HG02571 (cell line): ENCODE measurements around the gene ATP11B.
"Not testable (repeated sequence)": the region's sequence is repeated elsewhere in the genome, so short reads cannot be mapped to it uniquely, and the experiment has no call there.

Experiments used
- ATAC-seq: cut with Tn5 transposase; IDR thresholded peaks from one replicate; pipeline ENCODE4 v1.9.1; 2021; ENCODE audit warnings: mild to moderate bottlenecking, moderate library complexity; ENCODE audit not compliant: unreplicated experiment

ATP11B gene

GRCh38 chr3:182794455-182795388, 1.4 kb downstream of the ATP11B start:
- ATAC-seq: no peak

GRCh38 chr3:182795389-182795782, 2.1 kb downstream of the ATP11B start:
- no peak for ATAC-seq

DNA sequence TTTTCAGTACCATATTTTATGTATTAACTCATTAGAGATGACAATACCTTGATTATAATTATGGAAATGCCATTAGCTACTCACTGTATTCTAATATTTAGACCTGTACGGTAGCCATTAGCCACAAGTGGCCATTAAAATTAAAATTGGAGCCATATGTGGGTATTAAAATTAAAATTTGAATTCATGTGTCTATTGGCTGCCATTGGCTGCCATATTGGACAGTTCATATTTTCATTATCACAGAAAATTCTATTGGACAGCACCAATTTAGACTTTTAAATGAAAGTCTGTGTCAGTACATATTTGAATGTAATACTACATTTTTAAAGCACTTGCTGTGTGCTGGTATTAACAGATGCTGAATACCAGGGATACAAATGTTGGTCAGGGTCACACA, 3.0 kb downstream of the ATP11B start:
- ATAC-seq: no peak

DNA sequence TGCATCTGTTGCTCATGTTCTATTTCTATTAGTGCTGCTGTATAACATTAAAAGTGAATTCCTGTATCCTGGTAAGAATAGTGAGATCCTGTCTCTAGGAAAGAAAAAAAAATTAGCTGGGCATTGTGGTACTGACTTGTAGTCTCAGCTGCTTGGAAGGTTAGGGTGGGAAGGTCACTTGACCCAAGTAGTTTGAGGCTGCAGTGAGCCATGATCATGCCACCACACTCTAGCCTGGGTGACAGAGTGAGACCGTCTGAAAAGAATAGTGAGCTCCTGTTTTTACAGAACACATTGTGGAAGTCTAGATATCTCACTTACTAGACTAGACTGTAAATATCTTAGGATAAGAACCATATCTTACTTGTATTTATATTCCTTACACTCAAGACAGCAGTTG, 4.6 kb downstream of the ATP11B start:
- no peak for ATAC-seq

DNA sequence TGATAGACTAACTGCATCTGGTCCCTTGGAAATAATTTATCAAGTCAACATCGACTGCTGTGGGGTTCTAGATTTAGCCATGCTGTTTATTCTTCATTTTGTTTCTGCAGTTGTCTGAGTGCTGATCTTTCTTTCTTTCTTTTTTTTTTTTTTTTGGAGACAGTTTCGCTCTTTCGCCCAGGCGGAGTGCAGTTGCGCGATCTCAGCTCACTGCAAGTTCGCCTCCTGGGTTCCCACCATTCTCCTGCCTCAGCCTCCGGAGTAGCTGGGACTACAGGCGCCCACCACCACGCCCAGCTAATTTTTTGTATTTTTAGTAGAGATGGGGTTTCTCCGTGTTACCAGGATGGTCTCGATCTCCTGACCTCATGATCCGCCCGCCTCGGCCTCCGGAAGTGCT, 5.8 kb downstream of the ATP11B start:
- not testable (repeated sequence) for ATAC-seq

DNA sequence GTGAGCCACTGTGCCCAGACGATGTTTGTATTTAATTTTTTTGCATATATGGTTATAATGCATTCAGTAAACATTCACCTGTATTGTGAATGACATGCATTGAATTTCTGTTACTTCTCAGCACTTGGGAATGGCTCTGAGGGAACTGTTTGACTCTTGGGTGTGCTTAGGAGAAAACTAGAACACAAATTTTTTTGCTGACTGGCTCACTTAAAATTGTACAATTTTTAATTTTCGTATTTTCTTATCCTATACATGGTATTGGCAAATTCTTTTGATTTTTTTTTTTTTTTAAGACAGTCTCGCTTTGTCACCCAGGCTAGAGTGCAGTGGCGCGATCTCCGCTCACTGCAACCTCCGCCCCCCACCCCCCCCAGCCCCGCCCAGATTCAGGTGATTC, 7.2 kb downstream of the ATP11B start:
- no peak for ATAC-seq

DNA sequence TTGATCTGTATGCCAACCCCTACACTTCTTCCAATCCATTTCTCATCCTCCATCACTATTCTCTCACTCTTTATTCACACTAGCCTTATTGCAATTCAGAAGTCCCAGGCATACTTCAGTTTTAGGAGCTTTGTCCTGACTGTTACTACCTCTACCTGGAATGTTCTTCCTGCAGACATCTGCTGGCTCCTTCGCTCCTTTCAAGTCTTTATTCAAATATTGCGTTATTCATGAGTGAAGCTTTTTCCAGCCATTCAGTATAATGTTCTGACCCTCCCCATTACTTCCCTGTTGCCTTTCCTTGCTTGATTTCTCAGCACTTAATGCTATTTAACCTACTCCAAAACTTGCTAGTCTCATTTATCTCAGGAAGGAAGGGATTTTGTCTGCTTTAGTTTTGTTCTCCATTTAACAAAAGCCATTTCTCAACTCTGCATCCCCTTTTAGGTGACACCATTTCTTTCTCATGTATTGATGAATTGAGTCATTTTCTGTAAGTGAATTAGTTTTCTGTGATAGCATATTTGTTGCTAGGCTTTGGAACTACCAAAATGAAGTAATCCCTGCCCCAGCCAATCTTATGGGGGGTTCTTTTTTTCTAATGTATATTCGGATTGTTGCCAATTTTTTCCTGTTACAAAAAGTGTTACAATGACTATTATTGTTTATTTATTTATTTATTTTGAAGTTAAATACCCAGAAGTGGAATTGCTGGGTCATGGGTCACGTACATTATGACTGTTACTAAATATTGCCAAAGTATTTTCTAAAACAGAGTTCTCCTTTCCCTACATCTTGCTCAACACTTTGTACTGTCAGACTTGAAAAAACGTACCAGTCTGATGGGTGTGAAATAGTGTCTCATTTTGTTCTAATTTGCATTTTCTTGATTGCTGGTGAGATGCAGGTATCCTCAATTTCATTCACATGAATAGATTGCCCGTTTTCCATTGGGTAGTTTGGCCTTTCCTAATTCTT, 9.4 kb downstream of the ATP11B start:
- no peak for ATAC-seq

DNA sequence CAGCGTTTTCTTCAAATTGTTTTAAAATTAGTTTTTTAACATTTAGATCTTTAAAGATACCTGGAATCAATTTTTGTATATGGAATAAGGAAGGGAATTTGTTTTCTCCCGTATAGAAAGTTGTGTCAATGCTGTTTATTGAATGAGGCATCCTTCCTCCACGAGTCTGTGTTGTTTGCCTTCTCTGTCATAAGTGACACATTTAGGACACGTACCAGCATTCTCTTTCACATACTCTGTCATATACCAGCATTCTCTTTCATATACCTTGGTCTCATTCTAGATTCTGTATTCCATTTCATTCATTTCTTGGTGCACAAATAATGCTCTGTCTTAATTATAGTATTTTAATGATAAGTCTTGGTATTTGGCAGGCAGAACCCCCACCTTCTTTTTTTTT, 10.3 kb downstream of the ATP11B start:
- ATAC-seq: no peak

GRCh38 chr3:182807061-182807460, 13.8 kb downstream of the ATP11B start:
- no peak for ATAC-seq

DNA sequence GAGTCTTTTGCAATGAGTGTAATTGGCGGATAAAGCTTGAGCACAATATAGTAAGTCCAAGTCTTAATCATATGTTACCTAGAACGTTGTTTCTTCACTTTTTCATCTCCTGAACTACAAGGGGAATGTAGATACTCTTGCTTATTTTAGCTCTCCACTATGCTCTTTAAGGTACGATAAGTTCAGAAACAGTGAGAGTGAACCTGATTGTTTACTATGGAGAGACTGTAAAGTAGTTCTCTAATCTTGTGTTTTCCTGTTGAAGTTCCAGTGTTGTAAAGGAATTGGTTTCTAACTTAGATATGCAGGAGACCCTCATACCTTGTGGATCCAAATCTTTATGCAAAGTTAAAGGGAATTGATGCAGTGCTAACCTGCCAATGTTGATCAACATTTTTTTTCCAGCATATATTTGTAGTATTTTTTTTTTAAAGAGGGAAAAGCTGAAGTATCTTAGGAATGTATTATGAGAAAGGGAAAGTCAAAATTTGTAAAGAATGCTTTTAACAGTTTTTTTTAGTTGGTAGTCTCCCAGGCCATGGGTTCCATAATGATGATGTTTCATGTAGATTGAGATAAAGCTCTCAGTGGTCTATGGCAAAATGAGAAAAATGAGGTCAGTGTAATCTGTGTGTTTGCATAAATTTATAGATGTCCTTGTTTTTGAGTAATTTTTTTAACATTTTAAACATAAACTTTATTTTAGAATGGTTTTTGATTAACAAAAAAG, 14.9 kb downstream of the ATP11B start:
- ATAC-seq: no peak

DNA sequence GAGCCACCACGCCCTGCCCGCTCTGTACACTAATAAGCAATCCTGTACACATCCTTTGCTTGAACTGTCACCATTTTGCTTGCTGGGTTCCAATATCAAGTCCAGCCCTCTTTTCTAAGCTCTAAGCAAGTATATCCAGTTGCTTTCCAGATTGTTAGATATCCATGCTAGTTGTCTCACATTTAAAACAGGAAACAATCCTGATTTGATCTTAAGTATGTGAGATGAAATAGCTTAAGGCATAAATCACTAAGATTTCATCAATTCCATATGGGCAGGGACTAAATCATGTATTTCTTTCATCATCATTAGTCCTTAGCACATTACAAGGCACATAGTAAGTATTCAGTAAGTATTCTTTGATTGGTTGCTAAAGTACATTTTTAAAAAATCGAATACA, 16.2 kb downstream of the ATP11B start:
- ATAC-seq: no peak

- ATAC-seq: no peak
Observed at GRCh38 chr3:182810574-182811268, 17.4 kb downstream of the ATP11B start.

DNA sequence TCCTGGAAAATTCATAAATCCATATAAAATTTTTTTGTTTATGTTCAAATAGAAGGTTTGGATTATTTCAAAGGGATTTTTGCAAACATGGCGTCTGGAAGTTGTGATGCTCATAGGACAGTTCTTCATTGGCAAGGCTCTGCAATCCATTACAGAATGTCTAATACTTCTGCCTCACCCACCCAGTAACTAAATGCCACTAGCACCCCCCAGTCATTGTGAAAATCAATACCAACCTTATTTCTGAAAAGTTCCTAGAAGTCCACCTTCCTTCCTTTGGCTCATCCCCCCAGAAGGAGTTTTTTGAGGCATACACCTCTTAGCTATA, 17.9 kb downstream of the ATP11B start:
- no peak for ATAC-seq

DNA sequence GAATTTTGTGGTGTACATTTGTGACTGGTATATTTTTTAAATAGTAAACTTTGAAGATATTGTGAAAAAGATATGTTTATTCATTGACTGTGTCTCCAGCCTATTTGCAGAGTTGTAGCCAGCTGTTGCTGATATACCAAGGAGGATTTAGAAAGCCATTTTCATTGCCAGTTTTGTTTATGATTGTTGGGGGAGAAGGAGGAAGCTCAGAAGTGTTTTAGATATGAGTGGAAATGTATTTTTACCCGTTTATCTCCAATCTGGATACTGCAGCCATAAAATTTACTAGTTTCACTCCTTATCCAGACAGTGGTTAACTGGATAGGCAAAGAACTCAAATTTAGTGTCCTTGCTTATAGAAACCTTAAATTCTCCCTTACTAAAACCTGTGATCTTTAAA, 18.8 kb downstream of the ATP11B start:
- no peak for ATAC-seq

DNA sequence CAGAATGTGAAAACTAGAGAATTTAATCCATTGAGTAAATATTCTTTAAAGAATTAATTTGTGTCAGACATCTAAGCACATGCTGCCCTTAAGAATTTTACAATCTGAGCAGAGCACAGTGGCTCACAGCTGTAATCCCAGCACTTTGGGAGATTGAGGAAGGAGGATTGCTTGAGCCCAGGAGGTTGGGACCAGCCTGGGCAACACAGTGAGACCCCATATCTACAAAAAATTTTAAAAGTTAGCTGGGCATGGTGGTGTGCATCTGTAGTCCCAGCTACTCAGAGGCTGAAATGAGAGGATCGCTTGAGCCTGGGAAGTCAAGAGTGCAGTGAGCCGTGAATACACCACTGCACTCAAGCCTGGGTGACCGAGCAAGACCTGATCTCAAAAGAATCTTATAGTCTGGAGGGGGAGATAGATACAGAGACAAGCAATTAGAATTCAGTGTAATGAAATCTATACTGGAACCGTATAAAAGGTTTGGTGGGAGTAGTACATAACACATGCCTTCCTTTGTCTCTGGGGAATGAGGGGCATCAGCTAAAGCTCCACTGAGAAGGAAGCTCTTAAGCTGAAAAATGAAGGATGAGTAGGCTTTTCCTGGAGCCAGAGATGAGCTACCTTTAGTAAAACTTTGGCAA, 21.2 kb downstream of the ATP11B start:
- no peak for ATAC-seq

DNA sequence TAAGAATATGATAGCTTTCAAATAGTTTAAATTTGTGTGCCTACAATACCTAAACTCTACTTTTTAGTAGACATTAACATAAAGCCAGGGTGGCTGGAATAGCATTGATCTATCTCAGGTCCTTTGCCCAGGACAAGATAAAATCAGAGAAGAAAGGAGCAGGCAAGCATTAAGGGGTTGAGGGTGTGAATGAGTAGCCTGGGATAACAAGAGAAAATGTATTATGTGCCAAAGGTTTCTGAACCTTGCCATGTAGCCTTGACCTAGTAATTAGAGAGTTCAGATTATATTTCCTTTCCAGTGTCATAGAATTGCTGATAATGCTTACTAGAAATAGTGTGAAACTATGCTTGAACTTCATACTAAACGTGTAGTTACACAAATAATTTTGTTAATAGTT, 22.9 kb downstream of the ATP11B start:
- no peak for ATAC-seq

GRCh38 chr3:182818296-182818978, 25.1 kb downstream of the ATP11B start:
- ATAC-seq: no peak

DNA sequence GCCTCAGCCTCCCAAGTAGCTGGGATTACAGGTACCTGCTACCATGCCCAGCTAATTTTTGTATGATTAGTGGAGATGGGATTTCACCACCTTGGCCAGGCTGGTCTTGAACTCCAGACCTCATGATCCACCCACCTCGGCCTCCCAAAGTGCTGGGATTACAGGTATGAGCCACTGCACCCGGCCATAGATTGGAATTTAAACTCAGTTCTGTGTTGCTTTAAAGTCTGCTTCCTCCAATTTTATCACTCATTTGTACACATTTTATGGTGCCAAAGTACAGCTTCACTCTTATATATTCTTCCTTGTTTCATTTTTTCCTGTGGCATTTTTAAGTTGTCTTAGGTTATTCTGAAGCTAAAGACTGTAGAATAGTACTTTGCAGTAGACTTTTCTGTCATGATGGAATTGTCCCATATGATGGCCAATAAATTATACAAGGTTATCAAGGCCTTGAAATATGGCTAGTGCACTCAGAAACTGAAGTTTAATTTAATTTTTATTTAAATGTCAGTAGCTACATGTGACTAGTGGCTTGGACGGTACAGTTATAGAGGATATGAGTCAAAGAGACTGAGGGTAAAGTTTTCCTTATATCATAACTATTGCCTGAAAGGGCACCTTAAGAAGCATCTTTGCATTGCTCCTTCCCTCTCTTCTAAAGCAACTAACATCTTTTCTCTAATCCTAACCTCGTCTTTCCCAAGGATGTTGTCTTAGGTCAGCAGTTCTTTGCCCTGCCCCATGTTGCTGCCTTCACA, 28.1 kb downstream of the ATP11B start:
- no peak for ATAC-seq

DNA sequence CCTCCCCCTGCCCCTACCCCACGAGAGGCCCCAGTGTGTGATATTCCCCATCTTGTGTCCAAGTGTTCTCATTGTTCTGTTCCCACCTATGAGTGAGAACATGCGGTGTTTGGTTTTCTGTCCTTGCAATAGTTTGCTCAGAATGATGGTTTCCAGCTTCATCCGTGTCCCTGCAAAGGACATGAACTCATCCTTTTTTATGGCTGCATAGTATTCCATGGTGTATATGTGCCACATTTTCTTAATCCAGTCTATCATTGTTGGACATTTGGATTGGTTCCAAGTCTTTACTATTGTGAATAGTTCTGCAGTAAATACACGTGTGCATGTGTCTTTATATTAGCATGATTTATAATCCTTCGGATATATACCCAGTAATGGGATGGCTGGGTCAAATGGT, 29.0 kb downstream of the ATP11B start:
- not testable (repeated sequence) for ATAC-seq
